HL-60 (cell line): Measurements from ENCODE around the gene P2RX3.
"Not testable (repeated sequence)": the region's sequence is repeated elsewhere in the genome, so short reads cannot be mapped to it uniquely, and the experiment has no call there.

ENCODE experiments used
- CTCF ChIP-seq: IDR thresholded peaks from one replicate; pipeline ENCODE4 v1.5.1; 2011; ENCODE audit warnings: low read length, control low read depth, inconsistent platforms; ENCODE audit not compliant: insufficient read depth
- POLR2AphosphoS5 ChIP-seq: IDR thresholded peaks from 2 replicates; pipeline ENCODE4 v1.6.1; 2012; ENCODE audit warnings: low read depth
- REST ChIP-seq: IDR thresholded peaks from 2 replicates; pipeline ENCODE4 v1.6.1; 2012; ENCODE audit warnings: low read depth; ENCODE audit not compliant: insufficient replicate concordance
- SPI1 ChIP-seq: IDR thresholded peaks from 2 replicates; pipeline ENCODE4 v1.6.1; 2012; ENCODE audit warnings: low read depth, mild to moderate bottlenecking, borderline replicate concordance

GRCh38 chr11:57403003-57403801, 65.0 kb downstream of the P2RX3 start:
- not testable (repeated sequence) for TF ChIP-seq CTCF, REST, POLR2AphosphoS5, SPI1
